ENCODE results near the gene NUBP1.

DNA sequence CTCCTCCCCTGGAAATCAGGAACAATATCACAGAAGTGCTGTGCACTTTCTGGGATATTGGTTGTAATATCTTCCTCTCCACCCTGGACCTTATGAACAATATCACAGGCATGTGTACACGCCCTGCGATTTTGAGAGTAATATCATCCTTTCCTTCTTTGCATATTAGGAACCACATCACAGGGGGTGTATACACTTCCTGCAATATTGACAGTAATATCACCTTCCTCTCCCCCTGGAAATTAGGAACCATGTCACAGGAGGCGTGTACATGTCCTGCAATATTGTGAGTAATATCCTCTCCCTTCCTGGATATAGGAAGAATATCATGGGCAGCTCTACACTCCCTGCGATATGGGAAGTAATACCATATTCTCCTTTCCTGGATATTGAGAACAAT, 34.7 kb upstream of the NUBP1 start:
- TF ChIP-seq, protein P1, sequence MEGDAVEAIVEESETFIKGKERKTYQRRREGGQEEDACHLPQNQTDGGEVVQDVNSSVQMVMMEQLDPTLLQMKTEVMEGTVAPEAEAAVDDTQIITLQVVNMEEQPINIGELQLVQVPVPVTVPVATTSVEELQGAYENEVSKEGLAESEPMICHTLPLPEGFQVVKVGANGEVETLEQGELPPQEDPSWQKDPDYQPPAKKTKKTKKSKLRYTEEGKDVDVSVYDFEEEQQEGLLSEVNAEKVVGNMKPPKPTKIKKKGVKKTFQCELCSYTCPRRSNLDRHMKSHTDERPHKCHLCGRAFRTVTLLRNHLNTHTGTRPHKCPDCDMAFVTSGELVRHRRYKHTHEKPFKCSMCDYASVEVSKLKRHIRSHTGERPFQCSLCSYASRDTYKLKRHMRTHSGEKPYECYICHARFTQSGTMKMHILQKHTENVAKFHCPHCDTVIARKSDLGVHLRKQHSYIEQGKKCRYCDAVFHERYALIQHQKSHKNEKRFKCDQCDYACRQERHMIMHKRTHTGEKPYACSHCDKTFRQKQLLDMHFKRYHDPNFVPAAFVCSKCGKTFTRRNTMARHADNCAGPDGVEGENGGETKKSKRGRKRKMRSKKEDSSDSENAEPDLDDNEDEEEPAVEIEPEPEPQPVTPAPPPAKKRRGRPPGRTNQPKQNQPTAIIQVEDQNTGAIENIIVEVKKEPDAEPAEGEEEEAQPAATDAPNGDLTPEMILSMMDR (IDR thresholded peaks at IDR 0.05 in 2 of 3, conservative IDR thresholded peaks at IDR 0.05 in 1 of 3; ENCODE audit: borderline replicate concordance in 1 of 3, insufficient read depth in 1 of 3, low read depth in 2 of 3, low read length in 2 of 3) = no peak
- TF ChIP-seq ZFX (IDR thresholded peaks at IDR 0.05) = no peak
- no peak for TF ChIP-seq EZH2 (IDR thresholded peaks at IDR 0.05)
- TF ChIP-seq, protein P2, sequence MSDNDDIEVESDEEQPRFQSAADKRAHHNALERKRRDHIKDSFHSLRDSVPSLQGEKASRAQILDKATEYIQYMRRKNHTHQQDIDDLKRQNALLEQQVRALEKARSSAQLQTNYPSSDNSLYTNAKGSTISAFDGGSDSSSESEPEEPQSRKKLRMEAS (IDR thresholded peaks at IDR 0.05) = no peak
- TF ChIP-seq SP1 (IDR thresholded peaks at IDR 0.05; ENCODE audit: low read depth) = no peak
- no peak for TF ChIP-seq POLR2A (IDR thresholded peaks at IDR 0.05; ENCODE audit: borderline replicate concordance, extremely low read depth, insufficient read depth, insufficient read length)
